Endodermal cell (in vitro differentiated cells): Measurements from ENCODE around the gene MUC20. TPM values are rescaled to one million over a fixed set of nuclear protein-coding genes. Genes with fewer than 3 reads are reported as not detected.
"Not testable (repeated sequence)": the region's sequence is repeated elsewhere in the genome, so short reads cannot be mapped to it uniquely, and the experiment has no call there.

ENCODE experiments used
- DNase-seq: peaks from one replicate; pipeline ENCODE4 v3.0.0-alpha.2; 2017
- H3K27ac ChIP-seq: 2 replicates; pipeline ENCODE4 v1.5.1; 2013; ENCODE audit warnings: mild to moderate bottlenecking, low read depth, low read length, moderate library complexity
- H3K27me3 ChIP-seq: 2 replicates; pipeline ENCODE4 v1.6.1; 2013; ENCODE audit warnings: mild to moderate bottlenecking, low read length, moderate library complexity; ENCODE audit not compliant: insufficient read depth, control insufficient read depth, poor library complexity, severe bottlenecking
- H3K36me3 ChIP-seq: 2 replicates; pipeline ENCODE4 v1.7.0; 2013; ENCODE audit warnings: mild to moderate bottlenecking, low read length, moderate library complexity; ENCODE audit not compliant: control insufficient read depth, insufficient read depth
- H3K4me1 ChIP-seq: one replicate; pipeline ENCODE4 v1.7.0; 2013; ENCODE audit warnings: low read length; ENCODE audit not compliant: control insufficient read depth, insufficient read depth
- H3K4me3 ChIP-seq: 2 replicates; pipeline ENCODE4 v1.5.1; 2013; ENCODE audit warnings: mild to moderate bottlenecking, low read length, moderate library complexity
- H3K9ac ChIP-seq: 2 replicates; pipeline ENCODE4 v1.6.1; 2013; ENCODE audit warnings: mild to moderate bottlenecking, low read length, moderate library complexity; ENCODE audit not compliant: poor library complexity, severe bottlenecking; ENCODE audit errors: extremely low read depth
- H3K9me3 ChIP-seq: 2 replicates; pipeline ENCODE4 v1.6.1; 2013; ENCODE audit warnings: mild to moderate bottlenecking, low read length, moderate library complexity; ENCODE audit not compliant: control insufficient read depth
- H3K27ac Mint-ChIP-seq: 2 replicates; pipeline ENCODE4 v1.8.0; 2020; ENCODE audit warnings: mixed read lengths
- H3K27me3 Mint-ChIP-seq: 2 replicates; pipeline ENCODE4 v1.8.0; 2021; ENCODE audit warnings: mild to moderate bottlenecking, mixed read lengths; ENCODE audit not compliant: insufficient read depth
- H3K36me3 Mint-ChIP-seq: 2 replicates; pipeline ENCODE4 v1.8.0; 2020; ENCODE audit warnings: low read depth, mixed read lengths
- H3K4me1 Mint-ChIP-seq: 2 replicates; pipeline ENCODE4 v1.8.0; 2020; ENCODE audit warnings: mixed read lengths
- H3K4me3 Mint-ChIP-seq: 2 replicates; pipeline ENCODE4 v1.8.0; 2020; ENCODE audit warnings: mild to moderate bottlenecking, moderate library complexity, mixed read lengths
- H3K9me3 Mint-ChIP-seq: 2 replicates; pipeline ENCODE4 v1.8.0; 2020; ENCODE audit warnings: mild to moderate bottlenecking, mixed read lengths
- CTCF ChIP-seq: fragments of 200-600 bp; sonication (generic); conservative IDR thresholded peaks from 2 replicates; pipeline ENCODE4 v1.5.0; 2021; ENCODE audit warnings: antibody characterized with exemption, mild to moderate bottlenecking
- WGBS, 2 experiments: methylation state at CpG; one replicate each; pipeline versions ENCODE4 v1.1.5 to v1.1.7; 2013; ENCODE audit warnings: missing lambda C conversion rate in 2 of 2, mixed read lengths in 1 of 2; ENCODE audit not compliant: insufficient coverage in 1 of 2, insufficient read length in 1 of 2; 5-methylcytosine and 5-hydroxymethylcytosine counted together
- total RNA-seq, 2 donors: library from RNA; stranded (reverse); fragmentation: NEBNext Ultra II Directional in 1 of 2; extraction: Animal tissue kit (Norgen Biotek cat#: 25700) in 1 of 2; gene quantifications; 2 replicates in 1 of 2; 3 replicates in 1 of 2; pipeline ENCODE4 v1.2.1, GENCODE V29; 2021

Gene MUC20
- total RNA-seq, 2 donors from 2014 or later = 0.89 to 1.3 TPM

GRCh38 chr3:195689184-195690070 lies 31.4 kb upstream of the MUC20 start:
- H3K36me3 Mint-ChIP-seq = peaks cover 72% of the 10 kb centered on the region
- not testable (repeated sequence) for H3K4me3 ChIP-seq, H3K9me3 Mint-ChIP-seq, H3K27ac Mint-ChIP-seq, H3K4me1 ChIP-seq, H3K4me1 Mint-ChIP-seq, H3K9me3 ChIP-seq, H3K4me3 Mint-ChIP-seq, H3K27ac ChIP-seq, H3K27me3 Mint-ChIP-seq, H3K9ac ChIP-seq, H3K27me3 ChIP-seq, DNase-seq
- WGBS, 2 experiments = 81 to 90% methylated on average over 7 to 17 of the region's 21 CpGs
- peaks cover 59% of the 10 kb centered on the region for H3K36me3 ChIP-seq

GRCh38 chr3:195690951-195691350 lies 29.8 kb upstream of the MUC20 start:
- TF ChIP-seq CTCF = no peak
- H3K9me3 Mint-ChIP-seq = peaks cover 9% of the 10 kb centered on the region
- Histone ChIP-seq H3K4me1 (no peaks in the 10 kb centered on the region), H3K27me3 (no peaks in the 10 kb centered on the region), H3K9ac (no peak overlapping the region), H3K9me3 (peaks cover 5% of the 10 kb centered on the region), H3K27ac (no peak overlapping the region), H3K4me3 (no peak overlapping the region), H3K36me3 (peaks cover 55% of the 10 kb centered on the region)
- H3K27ac Mint-ChIP-seq = no peak overlapping the region
- H3K36me3 Mint-ChIP-seq = peaks cover 68% of the 10 kb centered on the region
- no peak for DNase-seq
- no peak overlapping the region for H3K4me3 Mint-ChIP-seq
- H3K27me3 Mint-ChIP-seq = no peaks in the 10 kb centered on the region
- 91 to 92% methylated on average over 9 of the region's 9 CpGs for WGBS, 2 experiments
- H3K4me1 Mint-ChIP-seq = no peaks in the 10 kb centered on the region

- not testable (repeated sequence) for H3K4me1 ChIP-seq, H3K4me1 Mint-ChIP-seq, H3K27ac Mint-ChIP-seq, H3K4me3 ChIP-seq, H3K4me3 Mint-ChIP-seq, H3K27ac ChIP-seq, H3K9ac ChIP-seq, H3K9me3 Mint-ChIP-seq, H3K27me3 Mint-ChIP-seq, DNase-seq, H3K27me3 ChIP-seq, H3K9me3 ChIP-seq
- peaks cover 54% of the 10 kb centered on the region for H3K36me3 ChIP-seq
- H3K36me3 Mint-ChIP-seq = peaks cover 66% of the 10 kb centered on the region
- WGBS, 2 experiments = 96 to 99% methylated on average over 8 of the region's 11 CpGs
Observed at GRCh38 chr3:195691596-195692353, 29.0 kb upstream of the MUC20 start.

GRCh38 chr3:195692354-195692685 lies 28.5 kb upstream of the MUC20 start:
- Histone ChIP-seq H3K27me3 (no peaks in the 10 kb centered on the region), H3K9ac (no peak overlapping the region), H3K4me3 (no peak overlapping the region), H3K4me1 (no peaks in the 10 kb centered on the region), H3K36me3 (peaks cover 54% of the 10 kb centered on the region), H3K27ac (no peak overlapping the region), H3K9me3 (no peaks in the 10 kb centered on the region)
- no peak for TF ChIP-seq CTCF
- no peak for DNase-seq
- H3K27ac Mint-ChIP-seq = no peak overlapping the region
- peaks cover 6% of the 10 kb centered on the region for H3K4me1 Mint-ChIP-seq
- 94 to 95% methylated on average over 5 of the region's 5 CpGs for WGBS, 2 experiments
- peaks cover 64% of the 10 kb centered on the region for H3K36me3 Mint-ChIP-seq
- H3K27me3 Mint-ChIP-seq = no peaks in the 10 kb centered on the region
- no peak overlapping the region for H3K4me3 Mint-ChIP-seq
- peaks cover 3% of the 10 kb centered on the region for H3K9me3 Mint-ChIP-seq
